PC-3 (cell line): Measurements from ENCODE around the gene SPRTN.

Experiments
- EZH2 ChIP-seq: fragments of 300-600 bp; sonication (generic); IDR thresholded peaks from one replicate; pipeline ENCODE4 v1.6.1; 2017; ENCODE audit warnings: antibody characterized with exemption, mild to moderate bottlenecking, low read length; ENCODE audit not compliant: unreplicated experiment
- EZH2phosphoT487 ChIP-seq: fragments of 300-600 bp; sonication (generic); IDR thresholded peaks from 2 replicates; pipeline ENCODE4 v1.6.1; 2018; ENCODE audit warnings: mild to moderate bottlenecking, antibody characterized with exemption, low read length, borderline replicate concordance
- TF ChIP-seq, protein P1 (sequence below): fragments of 300-600 bp; sonication (generic); conservative IDR thresholded peaks from 2 replicates; pipeline ENCODE4 v1.5.1; 2017; ENCODE audit warnings: antibody characterized with exemption, low read depth, mild to moderate bottlenecking, low read length

DNA sequence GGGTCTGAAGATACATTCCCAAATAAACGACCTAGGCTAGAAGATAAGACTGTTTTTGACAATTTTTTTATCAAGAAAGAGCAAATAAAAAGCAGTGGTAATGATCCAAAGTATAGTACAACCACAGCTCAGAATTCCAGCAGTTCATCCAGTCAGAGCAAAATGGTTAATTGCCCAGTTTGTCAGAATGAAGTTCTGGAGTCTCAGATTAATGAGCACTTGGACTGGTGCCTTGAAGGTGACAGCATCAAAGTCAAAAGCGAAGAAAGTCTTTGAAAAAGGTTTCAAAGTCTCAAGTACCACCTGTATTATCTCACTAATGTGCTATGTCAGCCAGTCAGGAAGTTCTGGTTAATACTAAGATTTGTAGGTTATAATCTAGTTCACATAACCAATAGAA is 15.0 kb downstream of the SPRTN start:
- TF ChIP-seq, protein P1, sequence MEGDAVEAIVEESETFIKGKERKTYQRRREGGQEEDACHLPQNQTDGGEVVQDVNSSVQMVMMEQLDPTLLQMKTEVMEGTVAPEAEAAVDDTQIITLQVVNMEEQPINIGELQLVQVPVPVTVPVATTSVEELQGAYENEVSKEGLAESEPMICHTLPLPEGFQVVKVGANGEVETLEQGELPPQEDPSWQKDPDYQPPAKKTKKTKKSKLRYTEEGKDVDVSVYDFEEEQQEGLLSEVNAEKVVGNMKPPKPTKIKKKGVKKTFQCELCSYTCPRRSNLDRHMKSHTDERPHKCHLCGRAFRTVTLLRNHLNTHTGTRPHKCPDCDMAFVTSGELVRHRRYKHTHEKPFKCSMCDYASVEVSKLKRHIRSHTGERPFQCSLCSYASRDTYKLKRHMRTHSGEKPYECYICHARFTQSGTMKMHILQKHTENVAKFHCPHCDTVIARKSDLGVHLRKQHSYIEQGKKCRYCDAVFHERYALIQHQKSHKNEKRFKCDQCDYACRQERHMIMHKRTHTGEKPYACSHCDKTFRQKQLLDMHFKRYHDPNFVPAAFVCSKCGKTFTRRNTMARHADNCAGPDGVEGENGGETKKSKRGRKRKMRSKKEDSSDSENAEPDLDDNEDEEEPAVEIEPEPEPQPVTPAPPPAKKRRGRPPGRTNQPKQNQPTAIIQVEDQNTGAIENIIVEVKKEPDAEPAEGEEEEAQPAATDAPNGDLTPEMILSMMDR, result no peak
- TF ChIP-seq EZH2 (no peak), EZH2phosphoT487 (no peak)
